ENCODE measurements around the gene TMEM131L. TPM values are rescaled to one million over a fixed set of nuclear protein-coding genes. Genes with fewer than 3 reads are reported as not detected.

TMEM131L gene
- total RNA-seq, 1 experiment from 2014 or later = 14.6 TPM

- TF ChIP-seq CTCF (conservative IDR thresholded peaks at IDR 0.05) = no peak
- H2BK5ac ChIP-seq (ENCODE audit: insufficient read length, low read length) = no peak overlapping the region
- no peak overlapping the region for H3K27ac Mint-ChIP-seq
These were observed 104.9 kb downstream of the TMEM131L start for GRCh38 chr4:153571006-153571545.

More at GRCh38 chr4:153571006-153571545, 104.9 kb downstream of the TMEM131L start:
- H4K5ac ChIP-seq (ENCODE audit: insufficient read length, low read depth, low read length) = no peak overlapping the region
- no CpG with 5 or more reads among the region's 4 CpGs for WGBS (ENCODE audit: extremely low coverage, insufficient read length, low lambda C conversion rate)
- no peak for DNase-seq
- Mint-ChIP-seq H3K27me3 (ENCODE audit: low read depth) (no peaks in the 10 kb centered on the region), H3K36me3 (ENCODE audit: insufficient read depth in 1 of 3, low read depth in 3 of 3) (peaks cover 0 to 13% (median 5%) of the 10 kb centered on the region in 3 experiments; a peak in 5 of 7 replicates), H3K9me3 (no peaks in the 10 kb centered on the region), H3K4me1 (peaks cover 11 to 13% of the 10 kb centered on the region in 2 experiments; a peak in 3 of 4 replicates), H3K4me3 (no peak overlapping the region)
- H4K91ac ChIP-seq (ENCODE audit: insufficient read length, low read depth, low read length) = no peak overlapping the region
- no peak overlapping the region for H3K56ac ChIP-seq (ENCODE audit: insufficient read length, low read depth, low read length)
- no peak overlapping the region for H3K4me2 ChIP-seq (ENCODE audit: insufficient read depth, insufficient read length, low read length)
- H3K14ac ChIP-seq (ENCODE audit: insufficient read depth, low read length) = no peak overlapping the region
- H2AFZ ChIP-seq (ENCODE audit: low read length) = no peak overlapping the region
- no peaks in the 10 kb centered on the region for H3K79me2 ChIP-seq (ENCODE audit: insufficient read depth, low read length)
- H3K79me1 ChIP-seq (ENCODE audit: insufficient read depth, low read depth, low read length, poor library complexity, severe bottlenecking) = no peaks in the 10 kb centered on the region
- H3K4ac ChIP-seq (ENCODE audit: low read depth, low read length) = no peak overlapping the region
- no peak overlapping the region for H2BK20ac ChIP-seq (ENCODE audit: low read depth, low read length, poor library complexity, severe bottlenecking)
- no peak overlapping the region for H3K27ac ChIP-seq (ENCODE audit: insufficient read length, low read depth, low read length)
- H4K8ac ChIP-seq (replicated peaks; ENCODE audit: insufficient read length, low read depth, low read length) = no peak overlapping the region
- H3K9me3 ChIP-seq (ENCODE audit: control insufficient read depth, low read depth, low read length) = no peaks in the 10 kb centered on the region
- no peak overlapping the region for H2BK120ac ChIP-seq (ENCODE audit: low read depth, low read length, poor library complexity, severe bottlenecking)
- no peak overlapping the region for H3K9ac ChIP-seq (ENCODE audit: extremely low read depth, insufficient read length, low read length)
- no peaks in the 10 kb centered on the region for H3K4me1 ChIP-seq (ENCODE audit: insufficient read depth, low read length)
- no peak overlapping the region for H3K23ac ChIP-seq (ENCODE audit: insufficient read length, low read depth, low read length)
- H3K27me3 ChIP-seq (ENCODE audit: insufficient read depth, low read length) = no peaks in the 10 kb centered on the region
- H3K18ac ChIP-seq (ENCODE audit: insufficient read length, low read depth, low read length) = no peak overlapping the region
- no peak overlapping the region for H2BK12ac ChIP-seq (ENCODE audit: insufficient read length, low read depth, low read length)
- no peaks in the 10 kb centered on the region for H3K23me2 ChIP-seq (ENCODE audit: insufficient read length, low read depth, low read length, poor library complexity, severe bottlenecking)
- no peaks in the 10 kb centered on the region for H4K20me1 ChIP-seq (ENCODE audit: control insufficient read depth, insufficient read depth, insufficient read length)
- no peak overlapping the region for H3T11ph ChIP-seq (ENCODE audit: low read length)
- H2AK5ac ChIP-seq (ENCODE audit: insufficient read length, low read length) = no peak overlapping the region
- no peak overlapping the region for H2BK15ac ChIP-seq (ENCODE audit: low read depth, low read length)

All from H9 (cell line).